HG03457 (cell line): ENCODE results near the gene KIRREL3.

ENCODE experiments used
- ATAC-seq: cut with Tn5 transposase; IDR thresholded peaks from one replicate; pipeline ENCODE4 v1.9.1; 2021; ENCODE audit warnings: moderate number of reproducible peaks; ENCODE audit not compliant: unreplicated experiment

The KIRREL3 gene

DNA sequence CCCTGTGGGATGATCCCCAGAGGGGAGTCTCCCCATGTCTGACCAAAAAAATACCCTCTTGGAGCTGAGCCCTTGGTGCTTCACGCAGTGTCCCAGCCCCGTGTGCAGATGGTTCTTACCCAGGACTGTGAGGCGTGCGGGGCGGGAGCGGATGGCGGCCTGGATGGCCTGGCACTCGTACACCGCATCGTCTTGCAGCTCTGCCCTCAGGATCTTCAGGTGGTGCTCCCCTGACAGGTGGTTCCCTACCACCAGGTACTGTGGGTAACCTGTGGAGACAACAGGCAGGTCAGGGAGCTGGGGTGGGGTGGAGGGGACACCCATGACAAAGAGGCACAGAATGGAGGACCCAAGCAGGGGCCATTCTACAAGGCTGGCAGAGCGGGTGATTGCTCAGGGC is 479.4 kb downstream of the KIRREL3 start:
- ATAC-seq: no peak

DNA sequence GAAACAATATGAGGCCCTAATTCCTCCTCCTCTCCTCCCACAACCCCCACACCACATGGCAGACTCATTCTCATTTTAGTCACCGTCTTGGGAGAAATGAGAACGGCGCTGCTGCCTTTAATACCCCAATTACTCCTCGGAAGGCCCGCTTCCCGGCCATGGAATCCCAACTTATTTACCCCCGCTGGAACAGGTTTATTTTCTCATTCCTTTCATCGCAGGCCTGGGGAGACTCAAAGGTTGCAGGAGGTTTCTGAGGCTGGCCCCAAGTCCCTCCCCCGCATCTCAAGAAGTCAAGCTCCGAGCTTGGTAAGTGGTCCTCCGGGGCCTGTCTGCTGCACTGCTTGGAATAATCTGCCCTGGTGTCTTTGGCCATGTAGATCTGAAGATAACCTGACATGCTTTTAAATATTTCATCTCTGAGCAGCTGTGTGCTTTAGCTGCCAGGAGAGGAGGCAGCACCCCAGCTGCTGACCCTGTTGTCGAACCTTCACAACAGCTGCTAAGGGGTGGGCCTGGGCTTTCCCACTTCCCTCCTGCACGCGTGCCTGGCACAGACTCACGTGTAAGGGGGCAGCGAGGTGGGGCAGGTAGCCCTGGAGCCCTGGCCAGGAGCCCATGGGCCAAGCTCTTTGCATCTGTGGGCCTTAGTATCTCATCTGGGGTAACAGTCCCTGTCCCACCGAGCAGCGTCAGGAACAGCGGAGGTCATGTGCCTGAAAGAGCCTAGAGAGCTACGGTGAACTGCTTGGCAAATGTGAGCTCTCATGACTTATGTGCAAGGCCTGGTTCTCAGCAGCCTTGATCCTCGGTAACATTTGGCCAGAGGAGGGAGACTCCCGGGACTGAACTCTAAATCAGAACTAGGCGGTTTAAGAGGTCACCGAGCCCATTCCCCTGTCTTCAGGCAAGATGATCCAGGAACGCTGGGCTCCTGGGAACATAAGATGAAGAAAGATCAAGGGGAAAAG is 480.5 kb downstream of the KIRREL3 start:
- ATAC-seq: no peak

DNA sequence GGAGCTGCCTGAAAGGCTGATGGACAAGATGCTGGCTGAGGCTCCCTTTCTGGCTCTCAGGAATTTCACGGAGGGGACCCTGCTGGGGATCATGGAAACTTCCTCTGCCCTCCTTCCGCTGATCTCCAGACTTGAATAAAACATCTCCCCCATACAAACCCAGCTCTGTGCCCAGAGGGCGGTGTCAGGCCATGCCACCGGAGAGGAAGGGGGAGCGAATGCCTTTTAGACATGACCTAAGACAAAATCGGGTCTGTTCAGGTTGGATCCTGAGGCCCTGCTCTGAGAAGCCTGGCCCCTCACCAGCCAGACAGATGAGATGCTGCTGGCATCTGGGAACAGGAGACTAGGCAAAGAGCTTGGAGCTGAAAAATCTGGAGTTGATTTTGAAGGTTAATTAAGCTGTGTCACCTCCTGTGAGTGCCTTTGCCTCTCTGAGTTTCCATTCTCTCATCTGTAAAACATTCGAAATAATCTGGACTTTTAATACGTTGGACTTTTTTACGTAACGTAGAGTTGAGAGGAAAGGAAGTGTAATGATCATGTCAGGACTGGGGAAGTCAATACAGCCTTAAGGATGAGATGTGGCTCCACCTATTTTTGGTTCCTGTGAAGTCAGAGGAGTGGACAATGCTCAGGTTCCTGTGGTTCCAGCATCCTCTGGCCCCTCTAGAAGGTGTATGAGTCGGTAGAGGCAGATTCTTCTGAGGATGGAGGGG is 481.4 kb downstream of the KIRREL3 start:
- ATAC-seq: no peak

GRCh38 chr11:126518071-126518971 is 482.2 kb downstream of the KIRREL3 start:
- ATAC-seq: no peak

DNA sequence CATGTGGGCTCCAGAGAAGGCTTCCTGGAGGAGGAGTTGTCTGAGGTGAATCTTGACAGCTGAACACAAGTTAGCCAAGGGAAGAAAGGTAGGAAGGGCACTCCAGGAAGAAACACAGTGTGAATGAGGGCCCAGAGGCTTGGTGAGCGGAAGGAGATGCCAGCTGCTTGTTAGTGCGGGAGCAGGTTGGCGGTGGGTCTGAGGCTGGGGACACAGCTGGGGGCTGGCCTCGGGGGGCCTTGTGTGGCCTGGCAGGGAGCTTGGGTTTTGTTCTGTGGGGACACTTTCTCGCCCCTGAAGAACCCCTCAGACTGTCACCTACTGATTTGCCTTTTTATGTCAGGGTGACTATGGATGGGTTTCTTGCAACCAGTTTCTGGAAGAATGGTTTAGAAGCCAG is 485.1 kb downstream of the KIRREL3 start:
- no peak for ATAC-seq

GRCh38 chr11:126514061-126514693 is 486.4 kb downstream of the KIRREL3 start:
- ATAC-seq: no peak

DNA sequence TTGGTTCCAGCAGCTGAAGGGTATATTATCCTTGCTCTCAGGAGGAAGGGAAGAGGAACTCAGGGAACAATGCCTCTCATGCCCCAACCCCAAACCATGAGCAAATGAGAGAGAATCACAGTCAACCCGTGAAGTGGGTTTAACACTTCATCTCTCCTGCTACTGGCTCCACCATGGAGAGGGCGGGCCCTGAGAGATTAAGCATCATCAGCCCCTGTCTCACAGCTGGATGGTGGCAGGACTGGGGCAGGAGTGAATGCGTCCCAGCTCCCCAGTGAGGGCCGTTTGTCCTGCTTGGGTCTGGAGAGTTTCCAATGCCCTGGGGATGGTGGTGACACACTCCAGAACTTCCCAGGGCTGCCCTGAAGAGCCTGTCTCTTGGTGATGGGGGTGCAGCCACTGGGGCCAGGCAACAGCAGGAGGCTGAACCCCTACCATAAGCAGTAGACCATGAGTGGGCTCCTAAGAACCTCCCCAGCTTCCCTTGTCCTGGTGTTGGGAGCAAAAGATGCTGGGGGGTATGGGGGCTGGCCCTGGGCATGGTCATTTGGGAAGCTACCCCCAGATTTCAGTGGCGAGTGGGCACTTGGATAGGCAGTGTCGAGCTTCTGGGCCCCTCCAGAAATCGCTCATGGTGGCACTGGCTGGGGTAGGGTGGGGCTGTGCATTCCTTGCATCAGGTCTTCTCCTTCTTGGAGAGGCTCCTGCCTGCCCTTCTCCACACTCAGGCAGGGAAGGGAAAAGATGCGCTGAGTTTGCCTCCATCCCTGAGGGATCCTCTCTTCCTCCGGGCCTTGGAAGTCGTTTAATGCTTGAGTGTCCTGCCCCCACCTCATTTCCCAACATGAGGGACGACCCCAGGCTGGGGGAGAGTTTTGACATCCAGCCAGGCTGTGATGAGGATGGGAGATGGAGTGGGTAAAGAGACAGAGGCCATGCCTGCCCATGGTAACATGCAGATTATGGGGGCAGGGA is 487.5 kb downstream of the KIRREL3 start:
- ATAC-seq: no peak

GRCh38 chr11:126512251-126512650 is 488.3 kb downstream of the KIRREL3 start:
- ATAC-seq: no peak

DNA sequence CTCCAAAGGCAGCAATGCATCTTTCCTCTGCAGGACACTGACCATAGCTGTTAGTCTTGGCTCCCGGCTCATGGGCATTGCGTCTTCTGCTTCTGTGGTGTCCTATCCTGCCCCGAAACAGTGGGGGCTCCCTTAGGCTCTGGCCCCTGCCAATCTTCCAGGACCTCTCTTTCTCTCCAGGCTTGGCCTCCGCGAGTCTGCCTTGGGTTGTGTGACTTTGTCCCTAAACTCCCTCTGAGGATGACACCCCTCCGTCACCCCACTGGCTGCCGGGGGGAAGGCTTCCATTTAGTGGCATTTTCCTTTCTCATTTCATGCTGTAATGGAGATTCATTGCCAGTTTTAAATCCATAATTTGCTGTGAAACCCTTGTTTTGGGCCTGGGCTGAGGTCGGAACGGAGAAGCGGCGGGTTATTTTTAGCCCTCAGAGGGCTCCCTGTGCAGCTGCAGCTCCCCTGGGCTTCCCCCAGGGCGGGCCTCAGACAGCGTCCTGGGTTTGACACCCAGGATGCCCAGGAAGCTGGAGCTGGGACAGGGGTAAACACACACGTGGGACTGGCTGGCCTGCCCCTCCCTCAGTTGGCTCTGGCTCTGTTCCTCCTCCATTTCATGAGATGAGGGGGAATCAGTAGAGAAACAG is 489.0 kb downstream of the KIRREL3 start:
- ATAC-seq: no peak

GRCh38 chr11:126510621-126511370 is 489.8 kb downstream of the KIRREL3 start:
- ATAC-seq: no peak

- no peak for ATAC-seq
Observed at GRCh38 chr11:126507646-126508045, 492.9 kb downstream of the KIRREL3 start.

- no peak for ATAC-seq
Observed at GRCh38 chr11:126506789-126507188, 493.8 kb downstream of the KIRREL3 start.

GRCh38 chr11:126502982-126503381 is 497.6 kb downstream of the KIRREL3 start:
- ATAC-seq: no peak

- ATAC-seq: no peak
Observed at GRCh38 chr11:126502159-126502558, 498.4 kb downstream of the KIRREL3 start.

- ATAC-seq: no peak
Observed at GRCh38 chr11:126501641-126502040, 498.9 kb downstream of the KIRREL3 start.

- ATAC-seq: no peak
Observed at GRCh38 chr11:126500981-126501380, 499.6 kb downstream of the KIRREL3 start.

GRCh38 chr11:126499131-126499752 is 501.3 kb downstream of the KIRREL3 start:
- no peak for ATAC-seq

- no peak for ATAC-seq
Observed at GRCh38 chr11:126498281-126498680, 502.3 kb downstream of the KIRREL3 start.
